ENCODE data around the gene PADI2.

The PADI2 gene

GRCh38 chr1:17053086-17053684, 66.1 kb downstream of the PADI2 start:
- DNase-seq: no peak

- no peak for DNase-seq
These were observed 66.6 kb downstream of the PADI2 start for GRCh38 chr1:17052641-17053040.

GRCh38 chr1:17052038-17052437, 67.2 kb downstream of the PADI2 start:
- no peak for DNase-seq

- DNase-seq: no peak
These were observed 71.3 kb downstream of the PADI2 start for GRCh38 chr1:17047924-17048323.

- no peak for DNase-seq
These were observed 73.0 kb downstream of the PADI2 start for GRCh38 chr1:17046334-17046657.

- peak; percentile 7 for DNase-seq
These were observed 73.5 kb downstream of the PADI2 start for GRCh38 chr1:17045634-17046333.

- no peak for DNase-seq
These were observed 74.1 kb downstream of the PADI2 start for GRCh38 chr1:17045150-17045549.

- no peak for DNase-seq
These were observed 75.6 kb downstream of the PADI2 start for GRCh38 chr1:17043676-17044075.

GRCh38 chr1:17040135-17040534, 79.1 kb downstream of the PADI2 start:
- DNase-seq: no peak

- no peak for DNase-seq
These were observed 79.7 kb downstream of the PADI2 start for GRCh38 chr1:17039522-17039921.

- DNase-seq: no peak
These were observed 85.8 kb downstream of the PADI2 start for GRCh38 chr1:17033481-17033880.

GRCh38 chr1:17032741-17033140, 86.5 kb downstream of the PADI2 start:
- DNase-seq: no peak

- no peak for DNase-seq
These were observed 87.8 kb downstream of the PADI2 start for GRCh38 chr1:17031436-17031835.

GRCh38 chr1:17030206-17030605, 89.0 kb downstream of the PADI2 start:
- no peak for DNase-seq

GRCh38 chr1:17028662-17029188, 90.5 kb downstream of the PADI2 start:
- no peak for DNase-seq

- DNase-seq: no peak
These were observed 91.4 kb downstream of the PADI2 start for GRCh38 chr1:17027900-17028299.

- DNase-seq: no peak
These were observed 91.8 kb downstream of the PADI2 start for GRCh38 chr1:17027403-17027802.

- DNase-seq: no peak
These were observed 94.5 kb downstream of the PADI2 start for GRCh38 chr1:17024721-17025120.

- no peak for DNase-seq
These were observed 95.7 kb downstream of the PADI2 start for GRCh38 chr1:17023573-17023972.

GRCh38 chr1:17023102-17023501, 96.1 kb downstream of the PADI2 start:
- DNase-seq: no peak

GRCh38 chr1:17021896-17022295, 97.4 kb downstream of the PADI2 start:
- no peak for DNase-seq

- DNase-seq: no peak
These were observed 98.7 kb downstream of the PADI2 start for GRCh38 chr1:17020502-17020901.

- DNase-seq: no peak
These were observed 100.4 kb downstream of the PADI2 start for GRCh38 chr1:17018849-17019248.

GRCh38 chr1:17017435-17017834, 101.8 kb downstream of the PADI2 start:
- DNase-seq: no peak
